Neural cell (in vitro differentiated cells): Measurements from ENCODE around the gene WDR11. TPM values are rescaled to one million over a fixed set of nuclear protein-coding genes. Genes with fewer than 3 reads are reported as not detected.

Source experiments
- H2AFZ ChIP-seq: fragments of 200-600, 300-800 bp; sonication (generic), shearing (Covaris generic); 2 replicates; pipeline ENCODE4 v1.6.0; 2014; ENCODE audit warnings: low read depth, mild to moderate bottlenecking, antibody characterized with exemption, low read length, moderate library complexity
- H3F3A ChIP-seq: fragments of 200-600 bp; shearing (Covaris generic); 2 replicates; pipeline ENCODE4 v1.6.1; 2016; ENCODE audit warnings: mild to moderate bottlenecking, moderate library complexity, mixed read lengths, antibody characterized with exemption, low read length; ENCODE audit not compliant: insufficient read depth, poor library complexity, severe bottlenecking
- H3K27ac ChIP-seq: fragments of 200-600, 300-800 bp; sonication (generic), shearing (Covaris generic); 2 replicates; pipeline ENCODE4 v1.5.1; 2014; ENCODE audit warnings: mild to moderate bottlenecking, low read length, moderate library complexity
- H3K27me3 ChIP-seq: fragments of 300-800, 200-600 bp; sonication (generic), shearing (Covaris generic); 2 replicates; pipeline ENCODE4 v1.6.0; 2014; ENCODE audit warnings: mild to moderate bottlenecking, low read depth, low read length, moderate library complexity; ENCODE audit not compliant: insufficient read depth
- H3K36me3 ChIP-seq: fragments of 300-800, 200-600 bp; sonication (generic), shearing (Covaris generic); 2 replicates; pipeline ENCODE4 v1.5.1; 2014; ENCODE audit warnings: mild to moderate bottlenecking, antibody characterized with exemption, low read length, moderate library complexity; ENCODE audit not compliant: insufficient read depth
- H3K4me2 ChIP-seq: fragments of 300-800, 200-600 bp; sonication (generic), shearing (Covaris generic); 2 replicates; pipeline ENCODE4 v1.6.0; 2014; ENCODE audit warnings: mild to moderate bottlenecking, low read length
- H3K4me3 ChIP-seq: fragments of 300-800, 200-600 bp; sonication (generic), shearing (Covaris generic); 2 replicates; pipeline ENCODE4 v1.5.1; 2014; ENCODE audit warnings: mild to moderate bottlenecking, low read length, moderate library complexity
- H3K79me2 ChIP-seq: fragments of 200-600 bp; shearing (Covaris generic); replicated peaks from 2 replicates; pipeline ENCODE4 v1.6.0; 2014; ENCODE audit warnings: mild to moderate bottlenecking, low read length, moderate library complexity; ENCODE audit not compliant: insufficient read depth
- H3K9ac ChIP-seq: fragments of 300-800, 200-600 bp; sonication (generic), shearing (Covaris generic); 2 replicates; pipeline ENCODE4 v1.6.1; 2016; ENCODE audit warnings: mild to moderate bottlenecking, low read length, mixed read lengths
- H3K9me2 ChIP-seq: fragments of 200-600 bp; shearing (Covaris generic); 2 replicates; pipeline ENCODE4 v1.6.1; 2016; ENCODE audit warnings: mild to moderate bottlenecking, low read length, mixed read lengths; ENCODE audit not compliant: insufficient read depth
- H3K9me3 ChIP-seq: fragments of 200-600, 300-800 bp; sonication (generic), shearing (Covaris generic); 2 replicates; pipeline ENCODE4 v1.6.1; 2016; ENCODE audit warnings: mild to moderate bottlenecking, mixed run types, low read length, moderate library complexity, mixed read lengths
- H4K20me1 ChIP-seq: fragments of 200-600 bp; shearing (Covaris generic); 2 replicates; pipeline ENCODE4 v1.6.1; 2016; ENCODE audit warnings: mild to moderate bottlenecking, mixed run types; ENCODE audit not compliant: insufficient read depth
- CTCF ChIP-seq: fragments of 450-650 bp; IDR thresholded peaks from 2 replicates; pipeline ENCODE4 v1.5.1; 2014; ENCODE audit warnings: antibody characterized with exemption, mild to moderate bottlenecking, moderate library complexity; ENCODE audit not compliant: poor library complexity, severe bottlenecking
- EP300 ChIP-seq: fragments of 450-650 bp; conservative IDR thresholded peaks from 2 replicates; pipeline ENCODE4 v1.6.1; 2014; ENCODE audit warnings: antibody characterized with exemption, mild to moderate bottlenecking, moderate library complexity; ENCODE audit not compliant: poor library complexity, severe bottlenecking
- EZH2 ChIP-seq: fragments of 200-600, 300-800 bp; shearing (Covaris generic), sonication (generic); IDR thresholded peaks from 2 replicates; pipeline ENCODE4 v1.6.1; 2014; ENCODE audit warnings: antibody characterized with exemption, low read length, borderline replicate concordance, mild to moderate bottlenecking; ENCODE audit not compliant: insufficient read depth, poor library complexity, severe bottlenecking
- MXI1 ChIP-seq: fragments of 450-650 bp; conservative IDR thresholded peaks from 2 replicates; pipeline ENCODE4 v1.6.1; 2014; ENCODE audit warnings: antibody characterized with exemption, mild to moderate bottlenecking; ENCODE audit not compliant: poor library complexity, severe bottlenecking
- POLR2AphosphoS5 ChIP-seq: IDR thresholded peaks from 2 replicates; pipeline ENCODE4 v1.6.1; 2012
- RAD21 ChIP-seq: fragments of 450-650 bp; conservative IDR thresholded peaks from 2 replicates; pipeline ENCODE4 v1.6.1; 2014; ENCODE audit warnings: antibody characterized with exemption, mild to moderate bottlenecking, moderate library complexity
- REST ChIP-seq: IDR thresholded peaks from 2 replicates; pipeline ENCODE4 v1.6.1; 2012; ENCODE audit warnings: borderline replicate concordance
- SMC3 ChIP-seq: fragments of 450-650 bp; conservative IDR thresholded peaks from 2 replicates; pipeline ENCODE4 v1.6.1; 2014; ENCODE audit warnings: antibody characterized with exemption, mild to moderate bottlenecking, moderate library complexity; ENCODE audit not compliant: poor library complexity
- TAF1 ChIP-seq: IDR thresholded peaks from 2 replicates; pipeline ENCODE4 v1.6.1; 2012; ENCODE audit warnings: low read depth
- polyA plus RNA-seq: library from polyadenylated mRNA; depleted of rRNA; stranded (reverse); fragments of >200 nt; gene quantifications from 2 replicates; pipeline ENCODE4 v1.2.3, GENCODE V29; 2014

Gene WDR11
- polyA plus RNA-seq, 1 donor from 2014 or later = 160 TPM

GRCh38 chr10:120945182-120945581 is 94.0 kb downstream of the WDR11 start:
- no peaks in the 10 kb centered on the region for H3F3A ChIP-seq
- H2AFZ ChIP-seq = no peak overlapping the region
- H3K9ac ChIP-seq = no peak overlapping the region
- no peaks in the 10 kb centered on the region for H3K9me2 ChIP-seq
- peaks cover 13% of the 10 kb centered on the region for H3K27me3 ChIP-seq
- H3K79me2 ChIP-seq = no peaks in the 10 kb centered on the region
- no peaks in the 10 kb centered on the region for H3K36me3 ChIP-seq
- H3K27ac ChIP-seq = no peak overlapping the region
- H3K9me3 ChIP-seq = no peaks in the 10 kb centered on the region
- no peak overlapping the region for H3K4me2 ChIP-seq
- H4K20me1 ChIP-seq = no peaks in the 10 kb centered on the region
- no peak overlapping the region for H3K4me3 ChIP-seq
- TF ChIP-seq TAF1 (no peak), EZH2 (no peak), CTCF (no peak), SMC3 (no peak), RAD21 (no peak), EP300 (no peak), MXI1 (no peak), REST (no peak), POLR2AphosphoS5 (no peak)

- Histone ChIP-seq H3K4me2 (no peak overlapping the region), H4K20me1 (no peaks in the 10 kb centered on the region), H3F3A (no peaks in the 10 kb centered on the region), H3K27ac (no peak overlapping the region), H3K27me3 (peaks cover 20% of the 10 kb centered on the region), H3K4me3 (no peak overlapping the region), H2AFZ (no peak overlapping the region), H3K79me2 (no peaks in the 10 kb centered on the region), H3K9ac (no peak overlapping the region), H3K9me2 (no peaks in the 10 kb centered on the region), H3K36me3 (no peaks in the 10 kb centered on the region), H3K9me3 (no peaks in the 10 kb centered on the region)
- no peak for TF ChIP-seq EZH2
- TF ChIP-seq MXI1 = no peak
- TF ChIP-seq TAF1 = no peak
- TF ChIP-seq SMC3 = no peak
- TF ChIP-seq EP300 = no peak
- TF ChIP-seq CTCF = no peak
- no peak for TF ChIP-seq RAD21
- TF ChIP-seq REST = no peak
- no peak for TF ChIP-seq POLR2AphosphoS5
Measured at GRCh38 chr10:120945801-120946302, 94.7 kb downstream of the WDR11 start.
